Endothelial cell of umbilical vein (primary cell): ENCODE measurements around the gene DALRD3. TPM values are rescaled to one million over a fixed set of nuclear protein-coding genes. Genes with fewer than 3 reads are reported as not detected.

Experiments
- BruUV-seq: library from RNA; stranded (reverse); fragments of 400-500 nt; replicated peaks from 2 replicates; lab custom pipeline; 2021; lab: Mats Ljungman, UMichigan
- CTCF ChIA-PET: fragments of 300-600, 350-600 bp; sonication (Branson Sonifier 250); formaldehyde crosslinking; loops from one replicate; lab custom pipeline; 2021; ENCODE audit warnings: antibody characterized with exemption, inconsistent platforms; lab: Charles Lee
- POLR2A ChIA-PET: fragments of 300-600, 350-600 bp; sonication (Branson Sonifier 250); formaldehyde crosslinking; loops from one replicate; lab custom pipeline; 2021; ENCODE audit warnings: antibody characterized with exemption, inconsistent platforms; lab: Charles Lee
- DNase-seq: peaks from one replicate; pipeline ENCODE4 v3.0.0-alpha.2; 2011; ENCODE audit warnings: low read depth, low spot score
- FAIRE-seq: peaks from 2 replicates; lab custom pipeline; 2011; peaks lifted over from hg19 to GRCh38; lab: Jason Lieb, UNC
- H2AFZ ChIP-seq: 2 replicates; pipeline ENCODE4 v1.6.0; 2012; ENCODE audit warnings: low read depth, low read length, control low read depth, inconsistent platforms
- H3K27ac ChIP-seq: 2 replicates; pipeline ENCODE4 v1.5.1; 2011; ENCODE audit warnings: low read depth, mild to moderate bottlenecking, control low read depth, low read length, moderate library complexity; ENCODE audit not compliant: insufficient read depth
- H3K27me3 ChIP-seq, 2 experiments: 2 replicates each; pipeline versions ENCODE4 v1.6.0 to v1.6.1; 2011; ENCODE audit warnings: low read length in 2 of 2, mixed read lengths in 1 of 2; ENCODE audit not compliant: control insufficient read depth in 2 of 2, insufficient read depth in 2 of 2
- H3K36me3 ChIP-seq, 2 experiments: 2 replicates in 1 of 2; 3 replicates in 1 of 2; pipeline ENCODE4 v1.5.1; 2011; ENCODE audit warnings: low read length in 2 of 2, mild to moderate bottlenecking in 1 of 2, moderate library complexity in 1 of 2; ENCODE audit not compliant: control insufficient read depth in 2 of 2, insufficient read depth in 2 of 2; ENCODE audit errors: extremely low read depth in 1 of 2
- H3K4me1 ChIP-seq: 3 replicates; pipeline ENCODE4 v1.5.1; 2011; ENCODE audit warnings: mild to moderate bottlenecking, low read length; ENCODE audit not compliant: control insufficient read depth, insufficient read depth; ENCODE audit errors: extremely low read depth
- H3K4me2 ChIP-seq: 2 replicates; pipeline ENCODE4 v1.6.1; 2011; ENCODE audit warnings: low read length, control low read depth, mixed read lengths; ENCODE audit not compliant: insufficient read depth
- H3K4me3 ChIP-seq, 3 experiments: fragments of 200-600 bp in 1 of 3; sonication (generic), shearing (Covaris generic) in 1 of 3; replicated peaks in 1 of 3; 2 replicates each; pipeline ENCODE4 v1.5.1; 2011 to 2016; ENCODE audit warnings: control low read depth in 3 of 3, low read length in 3 of 3, mild to moderate bottlenecking in 2 of 3, inconsistent platforms in 1 of 3, low read depth in 1 of 3, moderate library complexity in 1 of 3; ENCODE audit not compliant: insufficient read depth in 1 of 3
- H3K79me2 ChIP-seq: 2 replicates; pipeline ENCODE4 v1.6.0; 2012; ENCODE audit warnings: low read length, inconsistent platforms; ENCODE audit not compliant: control insufficient read depth, insufficient read depth
- H3K9ac ChIP-seq: replicated peaks from 2 replicates; pipeline ENCODE3; 2011; ENCODE audit warnings: low read length, control low read depth; ENCODE audit not compliant: insufficient read depth; ENCODE audit errors: extremely low read depth
- H3K9me1 ChIP-seq: replicated peaks from 3 replicates; pipeline ENCODE4 v1.6.0; 2011; ENCODE audit warnings: mild to moderate bottlenecking, low read length; ENCODE audit not compliant: control insufficient read depth, insufficient read depth; ENCODE audit errors: extremely low read depth
- H3K9me3 ChIP-seq: replicated peaks from 2 replicates; pipeline ENCODE4 v1.5.1; 2012; ENCODE audit warnings: low read length, inconsistent platforms; ENCODE audit not compliant: control insufficient read depth, insufficient read depth
- H4K20me1 ChIP-seq: replicated peaks from 2 replicates; pipeline ENCODE3; 2011; ENCODE audit warnings: mild to moderate bottlenecking, low read length; ENCODE audit not compliant: control insufficient read depth, insufficient read depth; ENCODE audit errors: extremely low read depth
- EZH2 ChIP-seq: IDR thresholded peaks from 2 replicates; pipeline ENCODE4 v1.6.1; 2012; ENCODE audit warnings: borderline replicate concordance, low read depth, mild to moderate bottlenecking, moderate library complexity, low read length, inconsistent platforms; ENCODE audit not compliant: severe bottlenecking
- JUN ChIP-seq: IDR thresholded peaks from 2 replicates; pipeline ENCODE4 v1.6.1; 2011; ENCODE audit warnings: borderline replicate concordance, low read depth; ENCODE audit not compliant: insufficient read length, insufficient read depth
- POLR2A ChIP-seq: IDR thresholded peaks from 2 replicates; pipeline ENCODE4 v1.6.1; 2012; ENCODE audit warnings: low read depth, mild to moderate bottlenecking, control low read depth, low read length
- POLR2AphosphoS5 ChIP-seq: IDR thresholded peaks from 2 replicates; pipeline ENCODE4 v1.6.1; 2012; ENCODE audit warnings: low read depth, mild to moderate bottlenecking, control low read depth, low read length, moderate library complexity; ENCODE audit not compliant: insufficient read depth
- dilution Hi-C: fragments of 300-500 bp; cut with MboI; formaldehyde crosslinking; loops from one replicate; pipeline ENCODE4 v1.15.0; 2019; ENCODE audit warnings: low sequenced_read_pairs; ENCODE audit not compliant: extremely low pct_ligation_motif_present
- intact Hi-C: fragments of 100-400 bp; cut with micrococcal nuclease; formaldehyde crosslinking; loops from one replicate; pipeline ENCODE4 v1.10.0; 2022
- polyA plus RNA-seq, 4 experiments: library from polyadenylated mRNA; depleted of rRNA in 3 of 4; stranded (reverse) in 3 of 4; unstranded in 1 of 4; fragments of >200 nt; gene quantifications; 2 replicates each; pipeline versions ENCODE4 v1.2.1 to v1.2.3, GENCODE V29; 2011 to 2012; ENCODE audit warnings: missing spikeins in 1 of 4
- total RNA-seq: library from RNA; stranded (reverse); gene quantifications from 2 replicates; pipeline ENCODE4 v1.2.3, GENCODE V29; 2021
- TF ChIP-seq, protein P1 (sequence below), 2 donors: IDR thresholded peaks; 1 replicate in 1 of 2; 2 replicates in 1 of 2; pipeline ENCODE4 v1.5.1; 2011; ENCODE audit warnings: low read length in 2 of 2, mild to moderate bottlenecking in 2 of 2, moderate library complexity in 2 of 2, control low read depth in 1 of 2, inconsistent platforms in 1 of 2, low read depth in 1 of 2; ENCODE audit not compliant: insufficient read depth in 1 of 2; ENCODE audit errors: extremely low read depth in 1 of 2

Gene DALRD3
- total and polyA plus RNA-seq, 2 donors (not counting 3 experiments of a cell fraction or from before 2014, with no cell fraction given) = 22.7 to 60.8 TPM

DNA sequence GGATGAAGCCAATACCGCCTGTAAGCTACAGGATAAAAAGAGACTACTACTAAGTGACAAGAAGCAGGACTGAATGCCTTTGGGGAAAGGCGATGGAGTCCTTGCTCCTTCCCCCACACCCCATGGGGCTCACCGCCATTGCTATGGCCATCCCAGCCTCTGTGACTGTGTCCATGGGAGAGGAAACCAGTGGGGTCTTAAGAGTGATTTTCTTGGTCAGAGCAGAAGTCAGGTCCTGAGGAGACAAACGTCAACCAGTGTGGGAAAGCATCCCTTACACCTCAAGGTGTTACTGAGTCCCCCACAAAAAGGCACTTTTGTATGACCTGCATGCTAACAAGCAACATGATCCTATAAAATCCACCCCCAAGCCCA is 9.9 kb upstream of the DALRD3 start:
- intact Hi-C loops (no loop called here), dilution Hi-C loops (no loop called here)
- peak overlapping the region; percentile 56 for H3K4me2 ChIP-seq
- TF ChIP-seq POLR2A (peak; percentile 22), EZH2 (no peak), POLR2AphosphoS5 (no peak), JUN (no peak)
- H3K9ac ChIP-seq = peak overlapping the region; percentile 68
- peaks cover 35% of the 10 kb centered on the region for H3K79me2 ChIP-seq
- no peak overlapping the region for H3K27ac ChIP-seq
- H3K9me1 ChIP-seq = no peaks in the 10 kb centered on the region
- no TSS peak for BruUV-seq
- H3K9me3 ChIP-seq = no peaks in the 10 kb centered on the region
- peaks cover 11% of the 10 kb centered on the region for H3K4me1 ChIP-seq
- ChIA-PET CTCF (interaction anchor here (2.3 kb wide), 1 partner anchor 40 kb away, joined by 19 read pairs; no protein-coding TSS in a partner anchor), POLR2A (no interaction called here)
- H3K36me3 ChIP-seq = peaks cover 25 to 51% of the 10 kb centered on the region in 2 experiments
- H3K4me3 ChIP-seq = peak overlapping the region in 2 of 3 experiments; percentile 44 to 66
- H4K20me1 ChIP-seq = no peaks in the 10 kb centered on the region
- H2AFZ ChIP-seq = no peak overlapping the region
- no peaks in the 10 kb centered on the region for H3K27me3 ChIP-seq
- FAIRE-seq (no peak), DNase-seq (no peak)

DNA sequence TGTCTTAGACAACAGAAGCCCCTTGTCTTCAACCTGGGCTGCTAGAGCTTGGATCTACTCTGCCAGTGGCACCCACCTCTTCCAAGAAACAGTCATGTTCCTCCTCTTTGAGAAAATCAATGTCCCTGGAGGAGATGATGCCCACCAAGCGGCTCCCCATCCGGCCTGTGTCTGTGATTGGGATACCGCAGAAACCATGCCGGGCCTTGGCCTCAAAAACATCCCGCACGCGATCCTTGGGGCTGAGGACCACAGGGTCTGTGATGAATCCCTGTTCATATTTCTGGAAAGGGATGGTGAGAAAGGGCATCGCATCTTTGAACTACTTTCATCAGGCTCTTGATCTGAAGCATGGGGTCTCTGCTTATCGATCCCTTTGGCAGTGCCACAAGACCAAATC is 9.3 kb upstream of the DALRD3 start:
- CTCF ChIA-PET = interaction anchor here (2.3 kb wide), 1 partner anchor 40 kb away, joined by 19 read pairs; no protein-coding TSS in a partner anchor
- Histone ChIP-seq H3K79me2 (peaks cover 41% of the 10 kb centered on the region), H3K9ac (no peak overlapping the region), H3K27ac (no peak overlapping the region), H3K36me3 (peaks cover 21 to 45% of the 10 kb centered on the region in 2 experiments), H3K4me3 (no peak overlapping the region), H3K4me1 (peaks cover 18% of the 10 kb centered on the region), H3K9me1 (no peaks in the 10 kb centered on the region), H3K9me3 (no peaks in the 10 kb centered on the region), H2AFZ (no peak overlapping the region), H3K4me2 (no peak overlapping the region), H4K20me1 (no peaks in the 10 kb centered on the region), H3K27me3 (no peaks in the 10 kb centered on the region)
- dilution Hi-C loops = no loop called here
- TF ChIP-seq POLR2A = peak; percentile 59
- TF ChIP-seq, protein P1, sequence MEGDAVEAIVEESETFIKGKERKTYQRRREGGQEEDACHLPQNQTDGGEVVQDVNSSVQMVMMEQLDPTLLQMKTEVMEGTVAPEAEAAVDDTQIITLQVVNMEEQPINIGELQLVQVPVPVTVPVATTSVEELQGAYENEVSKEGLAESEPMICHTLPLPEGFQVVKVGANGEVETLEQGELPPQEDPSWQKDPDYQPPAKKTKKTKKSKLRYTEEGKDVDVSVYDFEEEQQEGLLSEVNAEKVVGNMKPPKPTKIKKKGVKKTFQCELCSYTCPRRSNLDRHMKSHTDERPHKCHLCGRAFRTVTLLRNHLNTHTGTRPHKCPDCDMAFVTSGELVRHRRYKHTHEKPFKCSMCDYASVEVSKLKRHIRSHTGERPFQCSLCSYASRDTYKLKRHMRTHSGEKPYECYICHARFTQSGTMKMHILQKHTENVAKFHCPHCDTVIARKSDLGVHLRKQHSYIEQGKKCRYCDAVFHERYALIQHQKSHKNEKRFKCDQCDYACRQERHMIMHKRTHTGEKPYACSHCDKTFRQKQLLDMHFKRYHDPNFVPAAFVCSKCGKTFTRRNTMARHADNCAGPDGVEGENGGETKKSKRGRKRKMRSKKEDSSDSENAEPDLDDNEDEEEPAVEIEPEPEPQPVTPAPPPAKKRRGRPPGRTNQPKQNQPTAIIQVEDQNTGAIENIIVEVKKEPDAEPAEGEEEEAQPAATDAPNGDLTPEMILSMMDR (IDR thresholded peaks at IDR 0.05; ENCODE audit: extremely low read depth in 1 of 2, insufficient read depth in 1 of 2, low read depth in 1 of 2, low read length in 2 of 2) = no peak
- FAIRE-seq (no peak), DNase-seq (no peak)
- no TSS peak for BruUV-seq
- intact Hi-C loops = no loop called here
- POLR2A ChIA-PET = no interaction called here
